Forelimb muscle (tissue), 1 donor: ENCODE measurements around the gene POU2F3. TPM values are rescaled to one million over a fixed set of nuclear protein-coding genes. Genes with fewer than 3 reads are reported as not detected.

ENCODE experiments used
- DNase-seq: peaks from one replicate; pipeline ENCODE4 v3.0.0-alpha.2; 2013; ENCODE audit warnings: low read depth
- polyA plus RNA-seq: library from polyadenylated mRNA; unstranded; fragments of 120-200 nt; gene quantifications from one replicate; pipeline ENCODE4 v1.2.1, GENCODE V29; 2013; ENCODE audit not compliant: insufficient read length

Gene POU2F3
- polyA plus RNA-seq, 1 donor, result 0.04 TPM

DNA sequence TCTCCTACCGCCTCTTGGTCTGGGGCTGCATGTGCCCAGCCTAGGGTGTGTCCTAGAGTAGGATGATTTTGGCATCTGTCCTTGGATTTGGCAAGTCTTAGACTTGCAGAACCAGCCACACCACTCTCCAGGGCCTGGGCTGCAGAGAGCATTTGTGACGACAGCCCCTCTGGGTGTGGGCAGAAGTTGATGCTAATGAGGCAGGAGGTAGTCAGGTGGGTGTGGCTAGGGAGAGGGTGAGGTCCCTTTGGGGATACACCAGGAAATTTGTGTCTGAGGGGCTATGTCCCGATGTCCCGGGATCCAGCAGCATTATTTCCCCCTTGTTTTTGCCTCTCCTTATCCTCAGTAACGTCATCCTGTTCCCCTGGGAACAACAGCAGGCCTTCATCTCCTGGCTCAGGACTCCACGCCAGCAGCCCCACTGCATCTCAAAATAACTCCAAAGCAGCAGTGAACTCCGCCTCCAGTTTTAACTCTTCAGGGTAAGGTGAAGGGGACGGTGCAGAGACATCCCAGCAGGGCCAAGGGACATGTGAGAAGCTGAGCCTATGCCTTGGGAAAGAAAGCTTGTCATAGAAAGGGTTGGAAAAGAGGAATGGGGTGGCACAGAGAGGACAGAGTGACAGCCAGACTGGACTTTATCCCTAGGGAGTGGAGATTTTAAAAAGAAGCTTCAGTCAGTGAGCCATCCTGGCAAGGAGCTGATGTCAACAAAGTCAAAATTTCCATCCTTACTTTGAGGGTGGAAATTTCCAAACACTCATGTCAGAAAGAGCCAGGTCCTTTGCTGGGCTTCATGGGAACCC lies 77.1 kb downstream of the POU2F3 start:
- DNase-seq, result no peak

GRCh38 chr11:120317689-120318480 lies 77.9 kb downstream of the POU2F3 start:
- DNase-seq, result no peak

DNA sequence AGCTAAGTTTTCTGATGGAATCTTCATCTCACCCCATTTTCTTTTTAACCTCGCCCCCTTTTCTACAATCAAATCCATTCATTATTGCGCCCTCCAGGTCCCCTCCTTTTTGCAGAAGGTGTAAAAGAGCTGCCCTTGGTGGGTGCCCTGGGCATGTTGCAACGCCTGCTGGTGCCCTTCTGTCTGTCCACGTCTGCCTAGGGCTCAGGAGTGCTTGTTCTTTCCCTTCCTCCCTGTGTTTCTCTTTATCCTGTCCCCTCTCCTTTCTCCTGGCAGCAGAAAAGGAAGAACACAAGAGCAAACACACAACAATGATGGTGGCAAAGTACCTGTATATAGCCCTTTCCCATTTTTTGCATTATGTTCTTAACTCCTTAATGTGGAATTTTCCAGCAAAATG lies 79.0 kb downstream of the POU2F3 start:
- no peak for DNase-seq

GRCh38 chr11:120324932-120325810 lies 85.2 kb downstream of the POU2F3 start, which contains the start of gene TLCD5:
TSS of gene TLCD5 (plus strand) at chr11:120325299. CDS start at chr11:120327442, 2,143 bp downstream.
- DNase-seq, result no peak

- DNase-seq, result no peak
These were observed 86.3 kb downstream of the POU2F3 start for GRCh38 chr11:120326228-120326627.

- DNase-seq, result no peak
These were observed 86.9 kb downstream of the POU2F3 start for GRCh38 chr11:120326845-120327281.

DNA sequence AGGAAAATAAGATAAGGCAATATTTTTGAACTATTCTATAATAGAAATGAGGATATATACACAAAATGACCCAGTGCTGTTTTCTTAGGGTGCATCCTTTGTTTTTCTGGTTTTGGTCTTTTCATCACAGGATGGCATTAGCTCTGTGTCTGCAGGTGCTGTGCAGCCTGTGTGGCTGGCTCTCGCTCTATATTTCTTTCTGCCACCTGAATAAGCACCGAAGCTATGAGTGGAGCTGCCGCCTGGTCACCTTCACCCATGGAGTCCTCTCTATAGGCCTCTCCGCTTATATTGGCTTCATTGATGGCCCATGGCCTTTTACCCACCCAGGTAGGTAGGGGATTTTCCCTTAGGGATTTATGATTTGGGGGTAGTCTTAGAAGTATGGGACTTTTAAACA lies 87.4 kb downstream of the POU2F3 start:
- DNase-seq, result no peak

GRCh38 chr11:120329556-120329955 lies 89.6 kb downstream of the POU2F3 start:
- DNase-seq, result no peak

- no peak for DNase-seq
These were observed 90.1 kb downstream of the POU2F3 start for GRCh38 chr11:120330045-120330444.

DNA sequence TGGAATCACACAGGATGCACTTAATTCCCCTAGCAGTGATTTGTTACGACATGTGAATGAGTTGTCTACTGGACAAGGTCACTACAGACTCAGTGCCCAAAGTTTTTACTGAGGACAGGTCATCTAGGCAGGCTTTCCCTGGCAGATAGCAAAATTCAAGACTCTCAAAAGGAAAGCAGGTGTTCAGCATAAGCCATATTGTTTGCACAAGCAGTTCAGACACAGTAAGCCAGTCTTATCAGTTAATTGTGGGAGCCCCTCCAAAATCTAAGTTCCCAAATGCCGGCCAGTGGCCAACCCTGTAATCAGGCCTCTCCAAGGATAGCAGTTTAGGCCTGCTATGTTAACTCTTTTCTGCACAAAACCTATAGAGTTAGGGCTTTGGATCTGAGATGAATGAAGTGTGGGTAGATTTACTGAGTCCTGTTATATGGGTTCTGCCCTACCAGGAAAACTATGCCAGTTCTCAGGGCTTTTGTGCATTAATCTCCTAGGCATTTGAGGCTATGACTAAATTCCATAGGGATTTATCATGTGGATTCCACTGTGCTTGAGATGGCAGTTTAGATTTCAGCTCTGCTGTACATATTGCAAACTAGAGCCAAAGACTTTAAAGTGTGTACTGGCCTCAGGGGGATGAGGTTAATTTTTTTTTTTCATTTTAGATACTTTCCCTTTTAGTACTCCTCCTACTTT lies 91.5 kb downstream of the POU2F3 start:
- DNase-seq, result no peak

DNA sequence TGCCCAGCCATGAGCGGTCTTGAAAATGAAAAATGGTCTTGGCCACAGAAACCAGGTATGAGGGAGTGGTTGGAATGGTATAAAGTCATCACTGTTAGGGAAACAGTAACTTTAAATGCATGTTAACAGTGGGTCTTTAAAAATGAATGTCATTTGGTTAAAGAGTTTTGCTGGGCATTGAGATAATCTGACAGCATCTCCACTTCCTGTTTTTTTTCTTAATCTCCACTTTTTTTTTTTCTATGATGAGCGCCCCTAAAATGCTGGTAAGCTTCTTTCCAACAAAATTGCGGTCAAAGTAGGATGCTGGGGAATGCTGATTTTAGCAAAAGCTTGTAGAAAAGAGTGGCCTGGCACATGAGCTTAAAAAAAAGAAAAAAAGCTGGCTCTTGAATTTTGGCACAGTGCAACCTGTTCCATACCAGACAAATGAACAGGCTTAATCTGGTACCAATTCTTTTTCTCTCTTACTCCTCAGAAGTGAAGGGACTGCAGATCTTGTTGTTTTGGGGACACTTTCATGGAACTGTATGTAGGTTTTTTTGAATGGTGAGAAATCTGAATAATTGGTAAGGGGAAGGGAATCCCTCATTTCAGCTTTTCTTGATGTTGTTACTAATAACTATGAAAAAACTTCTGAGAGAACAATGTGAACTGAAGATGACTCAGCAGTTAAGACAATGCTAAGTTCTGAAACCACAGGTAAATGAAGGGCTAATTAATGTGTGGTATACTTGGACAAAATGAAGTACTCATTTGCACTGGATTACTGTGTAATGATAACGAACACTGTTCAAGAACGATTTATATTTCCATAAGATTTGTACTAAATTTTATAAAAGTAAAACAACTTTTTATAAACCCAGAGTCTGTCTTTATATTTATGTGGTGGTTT lies 93.1 kb downstream of the POU2F3 start:
- DNase-seq, result no peak

GRCh38 chr11:120333801-120334200 lies 93.9 kb downstream of the POU2F3 start:
- no peak for DNase-seq

DNA sequence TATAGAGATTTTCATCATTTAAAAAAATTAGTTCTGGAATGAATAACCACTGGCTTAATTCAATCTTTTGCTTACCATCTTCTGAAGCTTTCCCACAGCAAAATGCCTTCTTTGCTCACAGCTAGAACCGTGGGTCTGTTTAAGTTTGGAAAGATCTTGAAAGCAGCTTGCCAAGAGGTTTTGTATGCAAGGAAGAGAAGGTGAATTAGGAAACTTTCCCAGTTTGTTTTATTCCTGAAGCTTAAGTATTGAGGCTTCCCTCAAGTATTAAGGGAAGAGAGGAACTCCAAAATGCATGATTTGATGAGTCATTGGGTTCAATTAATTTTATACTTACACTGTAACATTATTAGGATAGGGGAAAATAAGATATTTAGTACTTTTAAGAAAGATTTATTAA lies 94.4 kb downstream of the POU2F3 start:
- no peak for DNase-seq

- peak; percentile 82 for DNase-seq
These were observed 95.0 kb downstream of the POU2F3 start for GRCh38 chr11:120334894-120335462.

DNA sequence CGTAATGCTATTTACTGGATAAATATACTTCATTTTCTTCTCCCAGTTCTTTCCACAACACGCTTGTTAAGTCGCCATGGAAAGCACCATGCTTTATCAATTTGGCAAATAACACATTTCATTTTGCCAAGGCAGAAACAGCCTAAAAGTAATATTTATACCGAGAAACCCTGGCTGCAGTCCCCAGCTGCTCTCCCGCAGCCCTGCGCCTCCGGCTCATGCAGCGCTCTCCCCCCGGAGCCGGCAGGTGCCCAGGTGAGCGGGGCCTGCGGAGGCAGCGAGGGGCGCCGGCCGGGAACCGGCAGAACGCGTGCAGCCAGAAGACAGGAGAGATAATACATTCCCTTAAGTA lies 95.6 kb downstream of the POU2F3 start:
- DNase-seq, result no peak

- DNase-seq, result peak; percentile 85
These were observed 96.1 kb downstream of the POU2F3 start, which contains the start of gene ARHGEF12 for GRCh38 chr11:120335908-120336640. TSS of gene ARHGEF12 (plus strand) at chr11:120336413. CDS start at chr11:120337244, 831 bp downstream.

GRCh38 chr11:120336641-120337354 lies 96.9 kb downstream of the POU2F3 start:
- DNase-seq, result no peak

DNA sequence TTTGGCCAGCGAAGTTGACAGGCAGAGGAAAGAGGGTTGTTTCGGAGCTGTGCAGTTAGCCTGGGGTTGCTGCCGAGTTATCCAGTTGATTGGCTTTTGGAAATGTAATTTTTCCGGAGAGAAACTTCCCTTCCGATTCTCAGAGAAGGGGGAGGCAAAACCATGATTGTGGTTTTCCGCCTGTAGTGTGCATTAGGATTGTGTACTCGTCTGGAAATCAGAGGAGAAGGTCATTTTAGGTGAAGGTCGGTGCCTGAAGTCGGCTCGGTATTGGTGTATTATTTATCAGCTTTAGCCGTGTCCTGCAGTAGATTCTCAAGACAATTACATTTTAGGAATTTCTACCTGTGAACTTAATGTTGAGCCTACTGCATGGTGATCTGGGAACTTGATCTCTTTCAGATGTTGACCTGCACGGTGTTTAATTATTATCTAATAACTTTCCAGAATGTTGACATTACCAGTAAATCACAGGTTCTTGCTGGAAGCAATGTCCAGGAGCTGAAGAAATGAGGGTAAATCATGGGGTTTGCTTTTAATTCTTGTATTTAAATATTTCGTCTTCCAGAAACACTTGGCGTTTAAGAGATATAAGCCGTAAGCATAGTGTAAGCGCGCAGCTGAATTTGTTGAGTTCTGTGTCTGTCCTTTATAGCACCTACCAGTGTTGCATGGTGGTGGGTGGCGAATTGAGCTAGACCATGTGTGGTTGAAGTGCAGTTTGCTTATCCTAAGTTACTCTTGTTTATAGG lies 97.6 kb downstream of the POU2F3 start:
- no peak for DNase-seq
